NCI-H2081 (cell line): ENCODE measurements around the gene ARMC2.
"Not testable (repeated sequence)": the region's sequence is repeated elsewhere in the genome, so short reads cannot be mapped to it uniquely, and the experiment has no call there.

Source experiments
- DNase-seq, 2 experiments: peaks; one replicate each; lab custom pipeline; 2025; lab: John Stamatoyannopoulos, UW

The ARMC2 gene

DNA sequence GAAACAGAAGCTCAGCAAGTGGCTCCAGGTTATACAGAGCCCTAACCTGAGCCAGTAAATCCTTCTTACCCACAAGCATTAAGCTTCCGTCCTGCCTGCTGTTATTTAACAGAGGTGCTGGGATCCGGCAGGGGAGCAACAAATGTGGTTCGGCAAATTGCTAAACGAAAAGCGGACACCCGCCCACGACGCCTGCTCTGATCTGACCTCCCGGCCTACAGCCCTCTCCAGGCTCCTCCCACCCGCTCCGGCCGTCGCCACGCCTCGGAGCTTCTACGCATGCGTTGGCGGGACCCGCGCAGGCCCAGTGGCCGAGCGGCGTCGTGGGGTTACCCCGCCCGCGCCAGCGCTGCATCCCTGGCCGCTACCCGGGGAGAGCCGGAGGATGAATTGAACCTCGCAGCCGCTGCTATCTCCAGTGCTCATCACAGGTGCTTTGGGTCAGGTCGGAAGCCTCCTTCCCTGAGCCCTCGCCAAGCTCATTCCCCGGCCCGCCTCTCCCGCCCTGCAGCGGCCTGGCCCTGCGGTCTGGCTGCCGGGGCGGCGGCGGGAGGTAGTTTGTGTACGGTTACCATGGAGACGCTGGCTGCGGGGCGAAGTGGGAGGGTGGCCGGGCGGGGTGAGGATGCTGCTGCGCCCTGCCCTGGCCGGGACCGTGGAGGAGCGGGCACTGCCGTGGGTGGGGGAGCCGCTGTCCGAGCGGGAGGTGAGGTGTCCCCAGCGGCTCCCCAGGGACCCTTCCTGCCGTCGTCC lies at the start of gene ARMC2:
Gene ARMC2 (plus strand): TSS at position 307 of the 753 bp plus-strand sequence. CDS start 5,846 bp downstream, outside the sequence.
- peak; percentile 39 to 65 for DNase-seq

GRCh38 chr6:108798670-108799353 lies 49.4 kb upstream of the ARMC2 start:
- DNase-seq, result peak in 1 of 2 experiments; percentile 15

GRCh38 chr6:108799354-108799717 lies 48.9 kb upstream of the ARMC2 start:
- DNase-seq, result no peak

DNA sequence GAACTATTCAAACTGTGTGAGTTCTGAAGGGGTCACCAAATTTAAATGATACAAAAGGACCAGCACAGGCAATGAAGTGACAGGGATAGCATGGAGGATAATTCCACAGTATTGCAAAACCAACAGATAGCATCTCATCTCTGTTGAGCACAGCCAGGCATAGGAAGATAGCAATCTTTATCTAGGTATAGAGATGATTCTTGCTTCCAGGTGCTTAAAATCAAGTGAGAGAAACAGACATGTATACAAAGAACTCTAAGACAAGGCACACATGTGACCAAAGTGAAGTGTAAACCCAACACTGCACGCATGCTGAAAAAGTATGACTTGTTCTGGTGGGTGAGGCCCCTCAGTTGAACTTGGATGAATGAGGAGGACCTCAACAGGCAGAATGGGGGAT lies 48.4 kb upstream of the ARMC2 start:
- DNase-seq, result no peak

GRCh38 chr6:108800427-108800864 lies 47.8 kb upstream of the ARMC2 start:
- no peak for DNase-seq

DNA sequence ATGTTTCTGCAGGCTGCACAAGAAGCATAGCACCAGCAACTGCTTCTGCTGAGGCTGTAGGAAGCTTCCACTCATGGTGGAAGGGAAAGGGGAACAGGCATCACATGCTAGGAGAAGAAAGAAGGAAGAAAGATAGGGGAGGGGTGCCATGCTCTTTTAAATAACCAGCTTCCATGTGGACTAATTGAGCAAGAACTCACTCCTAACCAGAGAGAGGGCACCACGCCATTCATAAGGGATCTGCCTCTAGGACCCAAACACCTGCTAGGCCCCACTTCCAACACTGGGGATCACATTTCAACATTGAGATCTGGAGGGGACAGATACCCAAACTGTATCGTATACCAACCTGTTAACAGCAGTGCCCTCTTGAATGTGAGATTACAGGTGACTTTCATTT lies 46.9 kb upstream of the ARMC2 start:
- no peak for DNase-seq

GRCh38 chr6:108803982-108804490 lies 44.2 kb upstream of the ARMC2 start:
- no peak for DNase-seq

GRCh38 chr6:108804956-108805355 lies 43.3 kb upstream of the ARMC2 start:
- DNase-seq, result no peak

DNA sequence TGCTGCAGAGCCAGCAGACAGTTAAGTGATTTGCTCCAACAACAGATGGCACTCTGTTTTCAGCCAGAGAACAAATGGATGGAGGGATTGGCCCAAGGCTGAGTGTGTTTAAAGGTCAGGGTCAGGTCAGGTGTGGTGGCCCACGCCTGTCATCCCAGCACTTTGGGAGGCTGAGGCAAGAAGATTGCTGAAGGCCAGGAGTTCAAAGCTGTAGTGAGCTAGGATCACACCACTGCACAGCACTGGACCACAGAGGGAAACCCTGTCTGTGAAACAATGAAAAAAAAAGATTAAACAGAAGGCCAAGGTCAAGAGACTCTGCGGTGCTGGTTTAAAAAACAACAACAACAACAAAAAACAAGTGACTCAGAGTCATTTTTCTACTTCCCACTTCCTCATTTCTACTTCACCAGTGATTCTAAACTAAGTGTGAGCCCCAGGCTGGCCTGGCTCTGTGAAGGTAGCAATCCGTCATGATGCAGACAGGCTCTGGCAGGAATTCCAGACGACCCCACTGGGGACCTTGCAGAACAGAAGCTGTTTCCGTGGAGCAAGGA lies 42.5 kb upstream of the ARMC2 start:
- DNase-seq, result no peak

DNA sequence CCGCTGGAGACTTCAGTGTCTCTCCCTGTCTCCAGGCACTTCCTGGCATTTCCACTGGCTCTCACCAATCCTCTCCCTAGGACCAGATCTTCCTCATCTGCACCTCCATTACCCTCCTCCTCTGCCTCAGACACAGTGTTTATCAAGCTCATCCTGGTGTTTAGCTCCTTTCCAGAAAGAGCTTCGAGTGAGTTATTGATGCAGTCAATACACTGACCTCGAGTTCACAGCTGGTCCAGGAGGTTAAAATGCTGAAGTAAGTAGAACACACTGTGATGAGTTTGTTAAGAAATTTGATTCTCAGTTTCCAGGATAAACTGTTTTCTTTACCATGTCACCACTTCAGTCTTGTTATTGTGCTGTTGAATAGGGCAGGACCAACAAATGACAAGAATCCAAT lies 42.1 kb upstream of the ARMC2 start:
- no peak for DNase-seq

GRCh38 chr6:108806665-108807064 lies 41.6 kb upstream of the ARMC2 start:
- DNase-seq, result no peak

- DNase-seq, result no peak
Observed at GRCh38 chr6:108807928-108808327, 40.3 kb upstream of the ARMC2 start.

- DNase-seq, result no peak
Observed at GRCh38 chr6:108809211-108809610, 39.0 kb upstream of the ARMC2 start.

DNA sequence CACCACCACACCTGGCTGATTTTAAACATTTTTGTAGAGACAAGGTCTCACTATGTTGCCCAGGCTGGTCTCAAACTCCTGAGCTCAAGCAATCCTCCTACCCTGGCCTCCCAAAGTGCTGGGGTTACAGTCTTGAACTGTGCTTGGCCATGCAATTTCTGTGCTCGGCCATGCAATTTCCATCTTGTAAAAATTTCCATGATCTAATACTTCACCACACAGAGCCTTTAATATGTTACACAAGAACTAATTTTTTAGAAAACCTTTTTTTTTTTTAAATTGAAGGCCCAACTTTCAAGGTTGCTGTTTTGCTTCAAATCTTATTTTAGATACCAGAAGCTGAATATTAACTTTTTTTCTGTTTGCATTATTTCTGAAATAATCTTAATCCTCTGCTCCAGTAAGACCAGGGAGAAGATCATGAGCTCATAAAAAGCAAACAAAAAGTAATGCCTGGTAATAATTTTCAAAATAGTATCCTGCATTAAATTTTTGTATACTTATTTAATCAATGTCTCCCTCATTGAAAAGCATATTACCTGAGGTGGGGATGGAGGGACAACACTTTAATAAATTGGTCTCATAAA lies 38.1 kb upstream of the ARMC2 start:
- DNase-seq, result no peak

DNA sequence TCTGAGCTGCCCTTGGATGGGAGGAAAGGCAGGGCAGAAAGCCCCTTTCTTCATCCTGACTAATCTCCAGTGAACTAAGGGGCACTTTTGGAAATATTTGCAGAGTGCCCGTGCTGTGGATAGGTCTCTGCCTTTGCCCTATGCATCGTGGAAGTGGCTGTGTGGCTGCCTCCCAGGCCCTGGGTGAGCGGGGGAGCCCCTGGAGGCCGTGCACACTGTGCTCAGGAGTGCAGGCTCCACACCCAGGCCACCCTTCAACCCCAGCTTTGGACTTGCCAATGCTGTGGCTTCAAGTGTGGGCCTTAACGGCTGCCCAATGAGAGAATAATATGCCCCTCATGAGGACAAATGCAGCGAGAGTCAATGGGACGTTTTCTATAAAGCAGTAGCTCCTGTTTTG lies 36.7 kb upstream of the ARMC2 start:
- no peak for DNase-seq

GRCh38 chr6:108813218-108813617 lies 35.0 kb upstream of the ARMC2 start:
- not testable (repeated sequence) for DNase-seq

DNA sequence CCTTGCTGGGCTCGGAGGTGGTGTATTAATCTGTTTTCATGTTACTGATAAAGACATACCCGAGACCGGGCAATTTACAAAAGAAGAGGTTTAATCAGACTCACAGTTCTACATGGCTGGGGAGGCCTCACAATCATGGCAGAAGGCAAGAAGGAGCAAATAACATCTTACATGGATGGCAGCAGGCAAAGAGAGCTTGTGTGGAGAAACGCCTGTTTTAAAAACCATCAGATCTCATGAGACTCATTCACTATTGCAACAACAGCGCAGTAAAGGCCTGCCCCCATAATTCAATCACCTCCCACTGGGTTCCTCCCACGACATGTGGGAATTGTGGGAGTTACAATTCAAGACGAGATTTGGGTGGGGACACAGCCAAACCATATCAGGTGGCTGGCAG lies 30.9 kb upstream of the ARMC2 start:
- not testable (repeated sequence) for DNase-seq

DNA sequence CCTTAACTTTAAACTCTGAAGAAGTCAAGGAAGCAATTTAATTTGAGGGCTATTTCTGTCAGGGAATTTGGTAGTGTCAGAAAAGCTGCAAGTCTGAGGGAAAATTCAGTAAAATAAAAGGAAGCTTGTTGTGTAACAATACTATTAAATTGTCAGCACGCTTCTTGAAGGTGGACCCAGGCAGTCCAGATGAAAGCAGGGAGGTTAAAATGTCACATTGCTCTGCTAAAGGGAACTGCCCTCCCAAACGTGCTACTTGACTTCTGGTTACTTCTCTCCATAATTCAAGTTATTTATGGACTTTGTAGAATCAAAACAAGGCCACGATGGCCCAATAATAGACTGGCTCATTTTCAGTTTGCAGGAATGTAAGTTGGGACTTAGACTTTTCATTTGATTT lies 28.2 kb upstream of the ARMC2 start:
- no peak for DNase-seq

GRCh38 chr6:108822401-108822800 lies 25.8 kb upstream of the ARMC2 start:
- DNase-seq, result no peak

DNA sequence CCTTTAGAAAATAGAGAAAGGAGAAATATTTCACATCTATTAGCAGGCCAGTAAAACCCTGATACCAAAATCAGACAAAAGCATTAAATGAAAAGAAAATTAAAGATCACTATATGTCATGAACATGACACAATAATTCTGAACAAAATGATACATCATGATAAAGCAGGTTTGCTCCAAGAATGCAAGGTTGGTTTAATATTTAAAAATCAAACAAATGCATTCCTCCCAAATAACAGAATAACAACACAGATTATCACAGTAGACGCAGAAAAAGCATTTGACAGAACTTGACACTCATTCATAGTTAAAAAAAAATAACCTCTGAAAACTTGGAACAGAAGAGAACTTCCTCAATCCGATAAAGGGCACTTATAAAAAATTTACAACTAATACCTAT lies 22.9 kb upstream of the ARMC2 start:
- DNase-seq, result no peak

GRCh38 chr6:108831104-108831503 lies 17.1 kb upstream of the ARMC2 start:
- no peak for DNase-seq

DNA sequence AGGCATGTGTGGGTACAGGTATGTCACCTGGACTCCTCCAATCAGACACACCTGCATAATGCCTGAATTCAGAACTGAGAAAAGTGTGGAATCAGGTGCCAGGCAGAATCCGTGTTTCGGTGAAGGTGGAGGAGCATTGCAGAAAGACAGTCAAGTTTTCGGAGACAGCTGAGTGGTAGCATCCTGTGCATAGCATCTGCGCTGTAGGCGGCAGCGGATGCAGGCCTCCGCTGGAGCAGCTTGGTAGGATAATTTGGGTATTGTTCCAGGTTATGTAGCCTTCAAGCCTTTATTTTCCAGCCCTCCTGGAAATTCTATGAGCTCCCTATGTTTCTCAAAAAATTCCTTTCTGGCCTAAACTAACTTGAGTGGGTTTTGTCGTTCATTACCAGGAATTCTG lies 15.5 kb upstream of the ARMC2 start:
- no peak for DNase-seq
